Measurements from ENCODE around the gene FBLIM1.
"Not testable (repeated sequence)": the region's sequence is repeated elsewhere in the genome, so short reads cannot be mapped to it uniquely, and the experiment has no call there.

Gene FBLIM1

GRCh38 chr1:15768388-15768787 is 9.8 kb downstream of the FBLIM1 start:
- no peak for DNase-seq (ENCODE audit: low read depth)

- DNase-seq (ENCODE audit: low read depth): no peak
Measured at GRCh38 chr1:15770313-15770962, 11.8 kb downstream of the FBLIM1 start.

GRCh38 chr1:15771836-15772515 is 13.4 kb downstream of the FBLIM1 start:
- DNase-seq (ENCODE audit: low read depth): no peak

- DNase-seq (ENCODE audit: low read depth): no peak
Measured at GRCh38 chr1:15775706-15776105, 17.1 kb downstream of the FBLIM1 start.

GRCh38 chr1:15777909-15778707 is 19.5 kb downstream of the FBLIM1 start:
- DNase-seq (ENCODE audit: low read depth): no peak

- DNase-seq (ENCODE audit: low read depth): no peak
Measured at GRCh38 chr1:15785683-15786082, 27.1 kb downstream of the FBLIM1 start.

- no peak for DNase-seq (ENCODE audit: low read depth)
Measured at GRCh38 chr1:15786581-15786980, 28.0 kb downstream of the FBLIM1 start.

GRCh38 chr1:15788624-15789301 is 30.2 kb downstream of the FBLIM1 start:
- no peak for DNase-seq (ENCODE audit: low read depth)

- DNase-seq (ENCODE audit: low read depth): no peak
Measured at GRCh38 chr1:15796086-15796462, 37.5 kb downstream of the FBLIM1 start.

GRCh38 chr1:15797614-15798390 is 39.2 kb downstream of the FBLIM1 start:
- DNase-seq (ENCODE audit: low read depth): no peak

GRCh38 chr1:15799004-15799867 is 40.6 kb downstream of the FBLIM1 start:
- DNase-seq (ENCODE audit: low read depth): no peak

- DNase-seq (ENCODE audit: low read depth): no peak
Measured at GRCh38 chr1:15799928-15800835, 41.6 kb downstream of the FBLIM1 start.

- DNase-seq (ENCODE audit: low read depth): no peak
Measured at GRCh38 chr1:15802234-15802965, 43.8 kb downstream of the FBLIM1 start.

- no peak for DNase-seq (ENCODE audit: low read depth)
Measured at GRCh38 chr1:15803380-15803779, 44.8 kb downstream of the FBLIM1 start.

- no peak for DNase-seq (ENCODE audit: low read depth)
Measured at GRCh38 chr1:15804060-15804459, 45.5 kb downstream of the FBLIM1 start.

- DNase-seq (ENCODE audit: low read depth): no peak
Measured at GRCh38 chr1:15807121-15807520, 48.5 kb downstream of the FBLIM1 start.

- DNase-seq (ENCODE audit: low read depth): not testable (repeated sequence)
Measured at GRCh38 chr1:15807549-15807948, 49.0 kb downstream of the FBLIM1 start, which contains the start of gene UQCRHL. Gene UQCRHL (minus strand): TSS chr1:15807649. CDS start chr1:15807649, 0 bp downstream.

GRCh38 chr1:15808955-15809354 is 50.4 kb downstream of the FBLIM1 start:
- no peak for DNase-seq (ENCODE audit: low read depth)

- no peak for DNase-seq (ENCODE audit: low read depth)
Measured at GRCh38 chr1:15810073-15810472, 51.5 kb downstream of the FBLIM1 start.
